Neural progenitor cell (in vitro differentiated cells): Measurements from ENCODE around the gene HDGFL2. TPM values are rescaled to one million over a fixed set of nuclear protein-coding genes. Genes with fewer than 3 reads are reported as not detected.

Source experiments
- DNase-seq: peaks from one replicate; pipeline ENCODE4 v3.0.0-alpha.2; 2016; ENCODE audit warnings: low spot score
- H2AFZ ChIP-seq: fragments of 200-600 bp; sonication (generic); replicated peaks from 2 replicates; pipeline ENCODE4 v1.6.1; 2016; ENCODE audit warnings: antibody characterized with exemption
- H3F3A ChIP-seq: fragments of 200-600 bp; sonication (generic); 2 replicates; pipeline ENCODE4 v1.6.1; 2016; ENCODE audit warnings: antibody characterized with exemption, low read depth
- H3K27ac ChIP-seq: fragments of 200-600 bp; sonication (generic); 2 replicates; pipeline ENCODE4 v1.5.1; 2016; ENCODE audit warnings: mild to moderate bottlenecking
- H3K27me3 ChIP-seq: fragments of 200-600 bp; sonication (generic); 2 replicates; pipeline ENCODE4 v1.6.1; 2016; ENCODE audit warnings: mild to moderate bottlenecking, moderate library complexity
- H3K36me3 ChIP-seq: fragments of 200-600 bp; sonication (generic); 2 replicates; pipeline ENCODE4 v1.5.1; 2016
- H3K4me1 ChIP-seq: fragments of 200-600 bp; sonication (generic); 2 replicates; pipeline ENCODE4 v1.6.1; 2016; ENCODE audit warnings: mixed run types
- H3K4me2 ChIP-seq: fragments of 200-600 bp; sonication (generic); 2 replicates; pipeline ENCODE4 v1.6.1; 2016
- H3K4me3 ChIP-seq: fragments of 200-600 bp; sonication (generic); 2 replicates; pipeline ENCODE4 v1.5.1; 2016
- H3K79me2 ChIP-seq: fragments of 200-600 bp; sonication (generic); 2 replicates; pipeline ENCODE4 v1.6.1; 2016; ENCODE audit warnings: low read depth
- H3K9ac ChIP-seq: fragments of 200-600 bp; sonication (generic); 2 replicates; pipeline ENCODE4 v1.6.1; 2016
- H3K9me3 ChIP-seq: fragments of 200-600 bp; sonication (generic); 2 replicates; pipeline ENCODE4 v1.5.1; 2016; ENCODE audit warnings: low read depth
- H4K20me1 ChIP-seq: fragments of 200-600 bp; sonication (generic); 2 replicates; pipeline ENCODE4 v1.6.1; 2016; ENCODE audit warnings: low read depth
- H3K27ac Mint-ChIP-seq: 3 replicates; pipeline ENCODE4 v1.8.0; 2021; ENCODE audit warnings: mixed read lengths
- H3K27me3 Mint-ChIP-seq: 2 replicates; pipeline ENCODE4 v1.8.0; 2022; ENCODE audit warnings: low read depth, mild to moderate bottlenecking, inconsistent platforms, moderate library complexity, mixed read lengths; ENCODE audit not compliant: insufficient read depth
- H3K36me3 Mint-ChIP-seq: 3 replicates; pipeline ENCODE4 v1.8.0; 2021; ENCODE audit warnings: mixed read lengths
- H3K4me1 Mint-ChIP-seq: 3 replicates; pipeline ENCODE4 v1.8.0; 2021; ENCODE audit warnings: mixed read lengths
- H3K4me3 Mint-ChIP-seq: 3 replicates; pipeline ENCODE4 v1.8.0; 2021; ENCODE audit warnings: mild to moderate bottlenecking, moderate library complexity, mixed read lengths
- H3K9me3 Mint-ChIP-seq: 3 replicates; pipeline ENCODE4 v1.8.0; 2020; ENCODE audit warnings: mixed read lengths
- EZH2 ChIP-seq: fragments of 200-600 bp; sonication (generic); IDR thresholded peaks from 2 replicates; pipeline ENCODE4 v1.6.1; 2017; ENCODE audit warnings: antibody characterized with exemption, mild to moderate bottlenecking, moderate library complexity
- EZH2phosphoT487 ChIP-seq: fragments of 200-600 bp; sonication (generic); IDR thresholded peaks from 2 replicates; pipeline ENCODE4 v1.6.1; 2017; ENCODE audit warnings: antibody characterized with exemption
- total RNA-seq: library from RNA; depleted of rRNA; stranded (reverse); fragments of >200 nt; gene quantifications from 2 replicates; pipeline ENCODE4 v1.2.3, GENCODE V29; 2015; ENCODE audit warnings: low replicate concordance
- TF ChIP-seq, protein P1 (sequence below): fragments of 200-600 bp; sonication (generic); IDR thresholded peaks from 2 replicates; pipeline ENCODE4 v1.5.1; 2017; ENCODE audit warnings: antibody characterized with exemption, mild to moderate bottlenecking

HDGFL2 gene
- total RNA-seq, 1 donor from 2014 or later: 36.0 TPM

- Mint-ChIP-seq H3K36me3 (no peaks in the 10 kb centered on the region), H3K4me3 (no peak overlapping the region), H3K27ac (no peak overlapping the region), H3K4me1 (peaks cover 15% of the 10 kb centered on the region), H3K27me3 (peaks cover 12% of the 10 kb centered on the region), H3K9me3 (no peaks in the 10 kb centered on the region)
- no peak overlapping the region for H3K27ac ChIP-seq
- H3K27me3 ChIP-seq: peaks cover 38% of the 10 kb centered on the region
- no peak overlapping the region for H3K4me2 ChIP-seq
- no peaks in the 10 kb centered on the region for H3F3A ChIP-seq
- peaks cover 6% of the 10 kb centered on the region for H4K20me1 ChIP-seq
- H3K4me1 ChIP-seq: peaks cover 7% of the 10 kb centered on the region
- H3K79me2 ChIP-seq: no peaks in the 10 kb centered on the region
- H3K9ac ChIP-seq: no peak overlapping the region
- H2AFZ ChIP-seq: no peak overlapping the region
- no peaks in the 10 kb centered on the region for H3K36me3 ChIP-seq
- no peaks in the 10 kb centered on the region for H3K9me3 ChIP-seq
- TF ChIP-seq EZH2phosphoT487 (no peak), EZH2 (no peak)
- TF ChIP-seq, protein P1, sequence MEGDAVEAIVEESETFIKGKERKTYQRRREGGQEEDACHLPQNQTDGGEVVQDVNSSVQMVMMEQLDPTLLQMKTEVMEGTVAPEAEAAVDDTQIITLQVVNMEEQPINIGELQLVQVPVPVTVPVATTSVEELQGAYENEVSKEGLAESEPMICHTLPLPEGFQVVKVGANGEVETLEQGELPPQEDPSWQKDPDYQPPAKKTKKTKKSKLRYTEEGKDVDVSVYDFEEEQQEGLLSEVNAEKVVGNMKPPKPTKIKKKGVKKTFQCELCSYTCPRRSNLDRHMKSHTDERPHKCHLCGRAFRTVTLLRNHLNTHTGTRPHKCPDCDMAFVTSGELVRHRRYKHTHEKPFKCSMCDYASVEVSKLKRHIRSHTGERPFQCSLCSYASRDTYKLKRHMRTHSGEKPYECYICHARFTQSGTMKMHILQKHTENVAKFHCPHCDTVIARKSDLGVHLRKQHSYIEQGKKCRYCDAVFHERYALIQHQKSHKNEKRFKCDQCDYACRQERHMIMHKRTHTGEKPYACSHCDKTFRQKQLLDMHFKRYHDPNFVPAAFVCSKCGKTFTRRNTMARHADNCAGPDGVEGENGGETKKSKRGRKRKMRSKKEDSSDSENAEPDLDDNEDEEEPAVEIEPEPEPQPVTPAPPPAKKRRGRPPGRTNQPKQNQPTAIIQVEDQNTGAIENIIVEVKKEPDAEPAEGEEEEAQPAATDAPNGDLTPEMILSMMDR: no peak
- DNase-seq: no peak
- H3K4me3 ChIP-seq: no peak overlapping the region
These were observed 61.2 kb downstream of the HDGFL2 start for GRCh38 chr19:4533334-4533733.

DNA sequence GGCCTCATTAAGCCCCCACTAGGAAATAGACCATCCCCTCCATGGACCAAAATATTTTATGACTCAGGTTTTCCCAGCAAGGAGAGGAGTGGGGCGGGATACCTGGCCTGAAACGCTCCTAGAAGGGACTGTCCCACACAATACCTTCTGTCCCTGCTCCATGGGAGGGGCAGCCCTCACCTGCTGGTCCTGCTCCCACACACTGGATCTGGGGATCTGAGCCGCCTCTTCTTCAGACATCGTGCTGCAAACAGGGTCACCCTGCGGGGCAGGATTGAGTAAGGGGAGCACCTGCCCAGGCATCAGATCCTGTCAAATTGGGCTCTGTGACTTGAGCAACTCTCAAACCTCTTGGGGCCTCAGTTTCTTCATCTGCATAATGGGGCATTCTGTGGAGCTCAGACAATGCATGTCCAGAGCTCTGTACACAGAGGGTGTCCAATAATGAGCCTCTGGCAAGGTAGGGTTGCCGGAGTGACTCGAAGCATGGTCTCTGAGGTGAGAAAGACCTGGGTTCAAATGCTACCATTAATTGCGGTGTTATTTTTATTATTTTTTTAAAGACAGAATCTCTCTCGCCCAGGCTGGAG, 61.8 kb downstream of the HDGFL2 start:
- Histone ChIP-seq H4K20me1 (peaks cover 6% of the 10 kb centered on the region), H3K4me3 (no peak overlapping the region), H3K9ac (no peak overlapping the region), H3K36me3 (no peaks in the 10 kb centered on the region), H3F3A (no peaks in the 10 kb centered on the region), H3K27ac (no peak overlapping the region), H3K27me3 (peaks cover 38% of the 10 kb centered on the region), H3K79me2 (no peaks in the 10 kb centered on the region), H3K9me3 (no peaks in the 10 kb centered on the region), H3K4me1 (peaks cover 7% of the 10 kb centered on the region), H3K4me2 (no peak overlapping the region), H2AFZ (no peak overlapping the region)
- Mint-ChIP-seq H3K36me3 (no peaks in the 10 kb centered on the region), H3K27ac (no peak overlapping the region), H3K9me3 (no peaks in the 10 kb centered on the region), H3K4me3 (no peak overlapping the region), H3K27me3 (peaks cover 11% of the 10 kb centered on the region), H3K4me1 (peaks cover 15% of the 10 kb centered on the region)
- DNase-seq: no peak
- TF ChIP-seq EZH2 (no peak), EZH2phosphoT487 (no peak)
- TF ChIP-seq, protein P1: no peak

GRCh38 chr19:4534836-4535658, 63.0 kb downstream of the HDGFL2 start, which contains the start of gene PLIN5:
Gene PLIN5, minus strand, starts transcription at chr19:4535224. Its CDS starts 1,150 bp downstream, at chr19:4534074.
- Histone ChIP-seq H3K27ac (no peak within 1 kb of the TSS), H3K4me3 (peak within 1 kb of the TSS; percentile 44), H3F3A (no peaks in the 10 kb centered on the region), H3K4me2 (peak within 1 kb of the TSS; percentile 79), H3K36me3 (no peaks in the 10 kb centered on the region), H4K20me1 (peaks cover 6% of the 10 kb centered on the region), H3K79me2 (no peaks in the 10 kb centered on the region), H3K27me3 (peaks cover 38% of the 10 kb centered on the region), H3K9me3 (no peaks in the 10 kb centered on the region), H2AFZ (no peak within 1 kb of the TSS), H3K9ac (no peak within 1 kb of the TSS), H3K4me1 (peaks cover 7% of the 10 kb centered on the region)
- Mint-ChIP-seq H3K9me3 (no peaks in the 10 kb centered on the region), H3K4me3 (peak within 1 kb of the TSS; percentile 76), H3K36me3 (no peaks in the 10 kb centered on the region), H3K4me1 (peaks cover 15% of the 10 kb centered on the region), H3K27ac (peak within 1 kb of the TSS; percentile 32), H3K27me3 (peaks cover 11% of the 10 kb centered on the region)
- peak; percentile 95 for DNase-seq
- TF ChIP-seq EZH2: no peak
- TF ChIP-seq, protein P1: peak; percentile 9
- no peak for TF ChIP-seq EZH2phosphoT487
